ENCODE data around the gene AFF3.
A peak's percentile ranks its signal among the peaks of the same experiment; 100 is the strongest.

DNA sequence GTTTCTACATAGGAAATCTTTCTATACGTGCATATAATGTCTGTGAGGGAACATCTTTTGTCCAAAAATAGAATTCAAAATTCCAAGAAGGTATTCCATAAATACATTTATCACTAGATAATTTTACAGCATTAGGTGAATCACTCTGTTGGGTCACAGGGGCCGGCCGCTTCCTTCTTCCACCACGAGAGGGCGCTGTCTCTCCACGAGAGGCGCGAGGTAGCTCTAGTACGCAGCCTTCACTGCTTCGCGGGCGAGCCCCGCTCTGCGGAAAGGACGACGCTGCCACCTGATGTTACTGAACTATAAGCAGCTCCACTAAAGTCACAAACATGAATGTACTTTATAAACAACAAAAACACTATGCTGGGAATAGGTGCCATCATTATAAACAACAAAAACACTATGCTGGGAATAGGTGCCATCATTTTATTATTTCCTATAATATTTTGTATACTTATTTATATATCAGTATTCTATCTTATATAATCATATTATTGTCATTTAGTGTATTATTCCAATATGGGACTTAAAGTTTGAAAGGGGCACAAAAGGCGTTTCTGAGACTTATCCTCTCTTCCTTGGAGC lies 583.2 kb downstream of the AFF3 start:
- TF ChIP-seq, protein P1, sequence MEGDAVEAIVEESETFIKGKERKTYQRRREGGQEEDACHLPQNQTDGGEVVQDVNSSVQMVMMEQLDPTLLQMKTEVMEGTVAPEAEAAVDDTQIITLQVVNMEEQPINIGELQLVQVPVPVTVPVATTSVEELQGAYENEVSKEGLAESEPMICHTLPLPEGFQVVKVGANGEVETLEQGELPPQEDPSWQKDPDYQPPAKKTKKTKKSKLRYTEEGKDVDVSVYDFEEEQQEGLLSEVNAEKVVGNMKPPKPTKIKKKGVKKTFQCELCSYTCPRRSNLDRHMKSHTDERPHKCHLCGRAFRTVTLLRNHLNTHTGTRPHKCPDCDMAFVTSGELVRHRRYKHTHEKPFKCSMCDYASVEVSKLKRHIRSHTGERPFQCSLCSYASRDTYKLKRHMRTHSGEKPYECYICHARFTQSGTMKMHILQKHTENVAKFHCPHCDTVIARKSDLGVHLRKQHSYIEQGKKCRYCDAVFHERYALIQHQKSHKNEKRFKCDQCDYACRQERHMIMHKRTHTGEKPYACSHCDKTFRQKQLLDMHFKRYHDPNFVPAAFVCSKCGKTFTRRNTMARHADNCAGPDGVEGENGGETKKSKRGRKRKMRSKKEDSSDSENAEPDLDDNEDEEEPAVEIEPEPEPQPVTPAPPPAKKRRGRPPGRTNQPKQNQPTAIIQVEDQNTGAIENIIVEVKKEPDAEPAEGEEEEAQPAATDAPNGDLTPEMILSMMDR (IDR thresholded peaks at IDR 0.05; ENCODE audit: low read length): peak; percentile 97
- TF ChIP-seq EZH2 (IDR thresholded peaks at IDR 0.05; ENCODE audit: borderline replicate concordance, low read length): no peak

All from OCI-LY1 (cell line).